ENCODE data around the gene DUS2. TPM values are rescaled to one million over a fixed set of nuclear protein-coding genes. Genes with fewer than 3 reads are reported as not detected.

The DUS2 gene
- total and polyA plus RNA-seq, 2 of the 8 experiments (the other 6 are each of a cell fraction or from before 2014, with no cell fraction given): 17.2 to 27.0 TPM

GRCh38 chr16:68072038-68072695 is 49.1 kb downstream of the DUS2 start:
- Histone ChIP-seq H3K4me2 (ENCODE audit: insufficient read depth in 1 of 2, low read depth in 2 of 2, low read length in 2 of 2) (no peak overlapping the region), H4K91ac (replicated peaks; ENCODE audit: insufficient read length, low read length) (no peak overlapping the region), H2BK12ac (ENCODE audit: low read depth, low read length) (no peak overlapping the region), H3K4me1 (replicated peaks in 1 of 4; ENCODE audit: control insufficient read depth in 3 of 4, insufficient read depth in 4 of 4, low read length in 3 of 4) (no peaks in the 10 kb centered on the region), H2AFZ (ENCODE audit: low read length) (no peak overlapping the region), H4K8ac (ENCODE audit: extremely low read depth, insufficient read depth, low read length) (no peak overlapping the region), H3K79me1 (ENCODE audit: low read depth, low read length) (no peaks in the 10 kb centered on the region), H3K4me3 (ENCODE audit: extremely low read depth in 1 of 4, insufficient read depth in 2 of 4, low read depth in 3 of 4, low read length in 4 of 4) (no peak overlapping the region), H3K4ac (replicated peaks; ENCODE audit: insufficient read length, low read depth, low read length) (no peak overlapping the region), H3K18ac (ENCODE audit: extremely low read depth, low read length) (no peak overlapping the region), H4K5ac (ENCODE audit: insufficient read length, low read depth, low read length) (no peak overlapping the region), H3K27ac (ENCODE audit: low read depth, low read length) (no peak overlapping the region), H4K20me1 (replicated peaks in 1 of 2; ENCODE audit: control insufficient read depth in 1 of 2, insufficient read depth in 2 of 2, low read length in 2 of 2) (peaks cover 0 to 5% of the 10 kb centered on the region in 2 experiments), H3K14ac (ENCODE audit: insufficient read length) (no peak overlapping the region), H3K9me3 (ENCODE audit: insufficient read depth in 2 of 2, low read depth in 1 of 2, low read length in 1 of 2) (no peaks in the 10 kb centered on the region), H3K9ac (replicated peaks in 1 of 4; ENCODE audit: extremely low read depth in 1 of 4, low read depth in 3 of 4, low read length in 3 of 4) (no peak overlapping the region), H3K27me3 (replicated peaks in 1 of 4; ENCODE audit: control insufficient read depth in 3 of 4, extremely low read depth in 1 of 4, insufficient read depth in 3 of 4, low read length in 3 of 4) (no peaks in the 10 kb centered on the region), H2BK120ac (replicated peaks; ENCODE audit: low read depth, low read length) (no peak overlapping the region), H2BK5ac (ENCODE audit: low read depth, low read length) (no peak overlapping the region), H3K23ac (ENCODE audit: insufficient read length) (no peak overlapping the region), H2AK5ac (ENCODE audit: low read depth, low read length) (no peak overlapping the region), H3K56ac (replicated peaks; ENCODE audit: insufficient read length, low read depth, low read length) (no peak overlapping the region), H3K79me2 (ENCODE audit: control insufficient read depth in 1 of 2, insufficient read depth in 2 of 2, low read length in 2 of 2) (no peaks in the 10 kb centered on the region), H3K36me3 (ENCODE audit: control insufficient read depth in 2 of 4, insufficient read depth in 4 of 4, low read length in 3 of 4) (peaks cover 14 to 35% (median 31%) of the 10 kb centered on the region in 4 experiments; a peak in 7 of 8 replicates), H3K23me2 (ENCODE audit: low read depth, low read length) (no peaks in the 10 kb centered on the region), H2BK15ac (ENCODE audit: low read length) (no peak overlapping the region), H2BK20ac (ENCODE audit: low read length) (no peak overlapping the region)
- ChIA-PET CTCF (ENCODE audit: partially characterized antibody) (interaction anchor here (0.8 to 2.5 kb wide), 7 partner anchors 8 to 156 kb away, joined by 3 to 19 read pairs (median 3); partner anchors contain the start of gene NFATC3), POLR2A (ENCODE audit: partially characterized antibody) (interaction anchor here (0.7 to 4.2 kb wide), 2 partner anchors 11 to 49 kb away, joined by 3 to 19 read pairs; partner anchors contain the start of genes DDX28, DUS2 and NFATC3)
- FAIRE-seq (no peak), DNase-seq (ENCODE audit: low read depth in 1 of 2, low spot score in 2 of 2) (peak in 1 of 2 experiments; percentile 27)
- no peak for TF ChIP-seq GABPA (IDR thresholded peaks at IDR 0.05; ENCODE audit: borderline replicate concordance, insufficient read depth, low read length)
- TF ChIP-seq MAFK (IDR thresholded peaks at IDR 0.05; ENCODE audit: low read depth, low read length): no peak
- TF ChIP-seq RAD21 (IDR thresholded peaks at IDR 0.05 in 1 of 2, conservative IDR thresholded peaks at IDR 0.05 in 1 of 2; ENCODE audit: low read depth in 2 of 2, low read length in 2 of 2): no peak
- TF ChIP-seq CBX5 (IDR thresholded peaks at IDR 0.05; ENCODE audit: low read depth, low read length): no peak
- no peak for TF ChIP-seq JUN (IDR thresholded peaks at IDR 0.05; ENCODE audit: low read depth, low read length)
- TF ChIP-seq BACH1 (IDR thresholded peaks at IDR 0.05; ENCODE audit: low read length): no peak
- no peak for TF ChIP-seq SP1 (IDR thresholded peaks at IDR 0.05; ENCODE audit: low read depth, low read length)
- TF ChIP-seq FOSL1 (IDR thresholded peaks at IDR 0.05; ENCODE audit: insufficient read depth, low read depth, low read length): no peak
- no peak for TF ChIP-seq USF2 (IDR thresholded peaks at IDR 0.05; ENCODE audit: low read length)
- no peak for TF ChIP-seq EGR1 (IDR thresholded peaks at IDR 0.05; ENCODE audit: borderline replicate concordance, low read depth, low read length)
- TF ChIP-seq CEBPB (IDR thresholded peaks at IDR 0.05; ENCODE audit: low read depth, low read length): no peak
- no peak for TF ChIP-seq KDM5A (IDR thresholded peaks at IDR 0.05; ENCODE audit: low read length)
- 95% methylated on average over 9 of the region's 9 CpGs; no CpG with 5 or more reads in 1 of the 2 experiments for WGBS, 2 experiments (ENCODE audit: extremely low coverage in 1 of 2, insufficient coverage in 1 of 2, insufficient read length in 1 of 2, insufficient replicate concordance in 2 of 2, low coverage in 1 of 2, low lambda C conversion rate in 2 of 2, missing lambda C conversion rate in 1 of 2)

Measured in H1 (cell line).